Adrenal gland (tissue), 12 donors: Measurements from ENCODE around the gene N4BP2. TPM values are rescaled to one million over a fixed set of nuclear protein-coding genes. Genes with fewer than 3 reads are reported as not detected.

Source experiments
- DNase-seq, 7 donors: peaks; one replicate each; pipeline ENCODE4 v3.0.0-alpha.2; 2019 to 2020
- H3K27ac ChIP-seq, 5 donors: fragments of 200-600 bp; sonication (generic) in 4 of 5; 1 replicate in 3 of 5; 2 replicates in 2 of 5; pipeline versions ENCODE4 v1.5.1 to v1.8.0; 2016 to 2020; ENCODE audit warnings: mild to moderate bottlenecking in 1 of 5
- H3K27me3 ChIP-seq: fragments of 200-600 bp; 2 replicates; pipeline ENCODE4 v1.8.0; 2021
- H3K36me3 ChIP-seq, 2 donors: fragments of 200-600 bp; replicated peaks in 1 of 2; 1 replicate in 1 of 2; 2 replicates in 1 of 2; pipeline versions ENCODE4 v1.5.1 to v1.8.0; 2018 to 2022
- H3K4me1 ChIP-seq, 2 donors: fragments of 200-600 bp; replicated peaks in 1 of 2; 1 replicate in 1 of 2; 2 replicates in 1 of 2; pipeline versions ENCODE4 v1.5.1 to v1.8.0; 2018 to 2021
- H3K4me3 ChIP-seq, 4 donors: fragments of 200-600 bp; sonication (generic) in 3 of 4; one replicate each; pipeline ENCODE4 v1.5.1; 2016 to 2018
- H3K9me3 ChIP-seq, 3 donors: fragments of 200-600 bp; sonication (generic) in 1 of 3; replicated peaks in 1 of 3; 1 replicate in 2 of 3; 2 replicates in 1 of 3; pipeline versions ENCODE4 v1.5.1 to v1.8.0; 2016 to 2021
- CTCF ChIP-seq, 6 experiments: fragments of 450-650 bp in 4 of 6; fragments of 200-600 bp in 2 of 6; sonication (generic) in 1 of 6; IDR thresholded peaks; 1 replicate in 5 of 6; 2 replicates in 1 of 6; pipeline versions ENCODE4 v1.5.1 to v1.8.0; 2016 to 2021; ENCODE audit warnings: antibody characterized with exemption in 6 of 6, mild to moderate bottlenecking in 2 of 6, moderate library complexity in 1 of 6
- POLR2A ChIP-seq, 2 donors: fragments of 450-650 bp; IDR thresholded peaks; one replicate each; pipeline ENCODE4 v1.6.1; 2017; ENCODE audit warnings: antibody characterized with exemption in 2 of 2, mild to moderate bottlenecking in 2 of 2, moderate library complexity in 1 of 2
- WGBS, 4 donors: extraction: QIAGEN DNeasy Blood & Tissue Kit in 2 of 4; methylation state at CpG; one replicate each; pipeline versions ENCODE4 v1.1.5 to v1.1.7; 2013 to 2017; 5-methylcytosine and 5-hydroxymethylcytosine counted together
- intact Hi-C, 2 donors: fragments of 100-400 bp; cut with DNase I; formaldehyde crosslinking; loops; one replicate each; pipeline versions ENCODE4 v1.14.1 to v1.15.0; 2022 to 2023
- polyA plus RNA-seq, 3 donors: library from polyadenylated mRNA; stranded (reverse); fragments of 200-250 nt in 2 of 3; fragments of 350-450 nt in 1 of 3; fragmentation: Illumina TruSeq in 1 of 3; extraction: RNeasy Lipid Tissue Mini Kit (QIAGEN cat#74804) in 1 of 3; gene quantifications; one replicate each; pipeline ENCODE4 v1.2.3, GENCODE V29; 2013 to 2014
- total RNA-seq, 9 donors: library from RNA; depleted of rRNA in 4 of 9; stranded (reverse); fragments of >200 nt in 4 of 9; fragments of 120-200 nt in 1 of 9; fragmentation: NEBNext Ultra II Directional in 1 of 9; extraction: Animal tissue kit (Norgen Biotek cat#: 25700) in 1 of 9; gene quantifications; one replicate each; pipeline versions ENCODE4 v1.1.0 to v1.2.4, GENCODE V29; 2013 to 2023
- donor health status: healthy with polysubstance abuse.
- donor health status: Bipolar disorder and iron deficiency.
- donor health status: DM: yes; HTN: yes; CAD: no.
- donor health status: DM: no; HTN: no; CAD: no.
- donor health status: DM: no; HTN: no; CAD: no.
- donor health status: DM: yes; HTN: yes; CAD: no.

The N4BP2 gene
- total and polyA plus RNA-seq, 12 donors, result 0.97 to 15.1 (median 4.6) TPM

GRCh38 chr4:40186665-40187014, 130.0 kb downstream of the N4BP2 start:
- Histone ChIP-seq H3K4me1 (no peaks in the 10 kb centered on the region), H3K27ac (no peak overlapping the region), H3K4me3 (no peak overlapping the region), H3K36me3 (no peaks in the 10 kb centered on the region), H3K27me3 (no peaks in the 10 kb centered on the region), H3K9me3 (no peaks in the 10 kb centered on the region)
- TF ChIP-seq CTCF (IDR thresholded peaks at IDR 0.05), result no peak
- TF ChIP-seq POLR2A (IDR thresholded peaks at IDR 0.05), result no peak
- DNase-seq, result no peak
- intact Hi-C loops, result no loop called here
- 88 to 94% (median 90%) methylated on average over 1 of the region's 1 CpG for whole genome bisulfite sequencing, 4 donors

- DNase-seq, result no peak
- WGBS, 4 donors, result 89 to 96% (median 93%) methylated on average over 4 of the region's 4 CpGs
- TF ChIP-seq CTCF (IDR thresholded peaks at IDR 0.05) (no peak), POLR2A (IDR thresholded peaks at IDR 0.05) (no peak)
- no peaks in the 10 kb centered on the region for H3K27me3 ChIP-seq
- no peaks in the 10 kb centered on the region for H3K36me3 ChIP-seq
- no peak overlapping the region for H3K27ac ChIP-seq
- H3K9me3 ChIP-seq, result no peaks in the 10 kb centered on the region
- H3K4me1 ChIP-seq, result no peaks in the 10 kb centered on the region
- intact Hi-C loops, result no loop called here
- H3K4me3 ChIP-seq, result no peak overlapping the region
Observed at GRCh38 chr4:40187386-40187906, 130.8 kb downstream of the N4BP2 start.

GRCh38 chr4:40190019-40190418, 133.4 kb downstream of the N4BP2 start:
- no peak for TF ChIP-seq POLR2A (IDR thresholded peaks at IDR 0.05)
- TF ChIP-seq CTCF (IDR thresholded peaks at IDR 0.05), result no peak
- intact Hi-C loops, result no loop called here
- Histone ChIP-seq H3K9me3 (no peaks in the 10 kb centered on the region), H3K4me3 (no peak overlapping the region), H3K27ac (no peak overlapping the region), H3K27me3 (no peaks in the 10 kb centered on the region), H3K36me3 (no peaks in the 10 kb centered on the region), H3K4me1 (no peaks in the 10 kb centered on the region)
- no peak for DNase-seq
- WGBS, 4 donors, result 81 to 89% (median 87%) methylated on average over 5 of the region's 5 CpGs

- Histone ChIP-seq H3K27me3 (no peaks in the 10 kb centered on the region), H3K4me3 (no peak overlapping the region), H3K9me3 (no peaks in the 10 kb centered on the region), H3K36me3 (no peaks in the 10 kb centered on the region), H3K27ac (no peak overlapping the region), H3K4me1 (no peaks in the 10 kb centered on the region)
- WGBS, 4 donors, result 83 to 87% (median 85%) methylated on average over 5 of the region's 5 CpGs
- no peak for TF ChIP-seq POLR2A (IDR thresholded peaks at IDR 0.05)
- TF ChIP-seq CTCF (IDR thresholded peaks at IDR 0.05), result no peak
- DNase-seq, result no peak
- intact Hi-C loops, result no loop called here
Observed at GRCh38 chr4:40190465-40190864, 133.8 kb downstream of the N4BP2 start.
